ENCODE results near the gene THY1.

GRCh38 chr11:119450590-119451326 lies 27.8 kb upstream of the THY1 start:
- TF ChIP-seq RAD21 (IDR thresholded peaks at IDR 0.05; ENCODE audit: low read depth) (no peak), TAF1 (IDR thresholded peaks at IDR 0.05; ENCODE audit: low read depth) (no peak), FOXM1 (IDR thresholded peaks at IDR 0.05; ENCODE audit: borderline replicate concordance, low read depth) (no peak), YY1 (IDR thresholded peaks at IDR 0.05; ENCODE audit: low read depth) (no peak), TEAD4 (IDR thresholded peaks at IDR 0.05) (no peak), EP300 (IDR thresholded peaks at IDR 0.05; ENCODE audit: borderline replicate concordance) (no peak), CEBPB (IDR thresholded peaks at IDR 0.05) (no peak), NFIC (IDR thresholded peaks at IDR 0.05) (no peak), TCF12 (IDR thresholded peaks at IDR 0.05; ENCODE audit: low read depth) (no peak), EGR1 (IDR thresholded peaks at IDR 0.05) (no peak), CREB1 (IDR thresholded peaks at IDR 0.05; ENCODE audit: low read depth) (no peak)
- TF ChIP-seq, protein P1, sequence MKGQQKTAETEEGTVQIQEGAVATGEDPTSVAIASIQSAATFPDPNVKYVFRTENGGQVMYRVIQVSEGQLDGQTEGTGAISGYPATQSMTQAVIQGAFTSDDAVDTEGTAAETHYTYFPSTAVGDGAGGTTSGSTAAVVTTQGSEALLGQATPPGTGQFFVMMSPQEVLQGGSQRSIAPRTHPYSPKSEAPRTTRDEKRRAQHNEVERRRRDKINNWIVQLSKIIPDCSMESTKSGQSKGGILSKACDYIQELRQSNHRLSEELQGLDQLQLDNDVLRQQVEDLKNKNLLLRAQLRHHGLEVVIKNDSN (IDR thresholded peaks at IDR 0.05) = no peak
- TF ChIP-seq, protein P2, sequence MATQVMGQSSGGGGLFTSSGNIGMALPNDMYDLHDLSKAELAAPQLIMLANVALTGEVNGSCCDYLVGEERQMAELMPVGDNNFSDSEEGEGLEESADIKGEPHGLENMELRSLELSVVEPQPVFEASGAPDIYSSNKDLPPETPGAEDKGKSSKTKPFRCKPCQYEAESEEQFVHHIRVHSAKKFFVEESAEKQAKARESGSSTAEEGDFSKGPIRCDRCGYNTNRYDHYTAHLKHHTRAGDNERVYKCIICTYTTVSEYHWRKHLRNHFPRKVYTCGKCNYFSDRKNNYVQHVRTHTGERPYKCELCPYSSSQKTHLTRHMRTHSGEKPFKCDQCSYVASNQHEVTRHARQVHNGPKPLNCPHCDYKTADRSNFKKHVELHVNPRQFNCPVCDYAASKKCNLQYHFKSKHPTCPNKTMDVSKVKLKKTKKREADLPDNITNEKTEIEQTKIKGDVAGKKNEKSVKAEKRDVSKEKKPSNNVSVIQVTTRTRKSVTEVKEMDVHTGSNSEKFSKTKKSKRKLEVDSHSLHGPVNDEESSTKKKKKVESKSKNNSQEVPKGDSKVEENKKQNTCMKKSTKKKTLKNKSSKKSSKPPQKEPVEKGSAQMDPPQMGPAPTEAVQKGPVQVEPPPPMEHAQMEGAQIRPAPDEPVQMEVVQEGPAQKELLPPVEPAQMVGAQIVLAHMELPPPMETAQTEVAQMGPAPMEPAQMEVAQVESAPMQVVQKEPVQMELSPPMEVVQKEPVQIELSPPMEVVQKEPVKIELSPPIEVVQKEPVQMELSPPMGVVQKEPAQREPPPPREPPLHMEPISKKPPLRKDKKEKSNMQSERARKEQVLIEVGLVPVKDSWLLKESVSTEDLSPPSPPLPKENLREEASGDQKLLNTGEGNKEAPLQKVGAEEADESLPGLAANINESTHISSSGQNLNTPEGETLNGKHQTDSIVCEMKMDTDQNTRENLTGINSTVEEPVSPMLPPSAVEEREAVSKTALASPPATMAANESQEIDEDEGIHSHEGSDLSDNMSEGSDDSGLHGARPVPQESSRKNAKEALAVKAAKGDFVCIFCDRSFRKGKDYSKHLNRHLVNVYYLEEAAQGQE (IDR thresholded peaks at IDR 0.05; ENCODE audit: low read depth) = no peak
- TF ChIP-seq, protein P3, sequence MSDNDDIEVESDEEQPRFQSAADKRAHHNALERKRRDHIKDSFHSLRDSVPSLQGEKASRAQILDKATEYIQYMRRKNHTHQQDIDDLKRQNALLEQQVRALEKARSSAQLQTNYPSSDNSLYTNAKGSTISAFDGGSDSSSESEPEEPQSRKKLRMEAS (IDR thresholded peaks at IDR 0.05) = no peak
